Endothelial cell of umbilical vein (primary cell): ENCODE measurements around the gene KCNC4.

ENCODE experiments used
- CTCF ChIP-seq, 2 donors: IDR thresholded peaks; 1 replicate in 1 of 2; 2 replicates in 1 of 2; pipeline ENCODE4 v1.5.1; 2011; ENCODE audit warnings: low read length in 2 of 2, mild to moderate bottlenecking in 2 of 2, moderate library complexity in 2 of 2, control low read depth in 1 of 2, inconsistent platforms in 1 of 2, low read depth in 1 of 2; ENCODE audit not compliant: insufficient read depth in 1 of 2; ENCODE audit errors: extremely low read depth in 1 of 2
- EZH2 ChIP-seq: IDR thresholded peaks from 2 replicates; pipeline ENCODE4 v1.6.1; 2012; ENCODE audit warnings: borderline replicate concordance, low read depth, mild to moderate bottlenecking, moderate library complexity, low read length, inconsistent platforms; ENCODE audit not compliant: severe bottlenecking
- FOS ChIP-seq: IDR thresholded peaks from 2 replicates; pipeline ENCODE4 v1.6.1; 2011; ENCODE audit warnings: mild to moderate bottlenecking, low read length, moderate library complexity, borderline replicate concordance; ENCODE audit not compliant: insufficient read depth
- POLR2A ChIP-seq: IDR thresholded peaks from 2 replicates; pipeline ENCODE4 v1.6.1; 2012; ENCODE audit warnings: low read depth, mild to moderate bottlenecking, control low read depth, low read length
- POLR2AphosphoS5 ChIP-seq: IDR thresholded peaks from 2 replicates; pipeline ENCODE4 v1.6.1; 2012; ENCODE audit warnings: low read depth, mild to moderate bottlenecking, control low read depth, low read length, moderate library complexity; ENCODE audit not compliant: insufficient read depth

- TF ChIP-seq POLR2AphosphoS5 (no peak), CTCF (IDR thresholded peaks at IDR 0.05; ENCODE audit: extremely low read depth in 1 of 2, insufficient read depth in 1 of 2, low read depth in 1 of 2, low read length in 2 of 2) (no peak), EZH2 (no peak), POLR2A (no peak), FOS (no peak)
Measured at GRCh38 chr1:110208916-110209645, 1.0 kb upstream of the KCNC4 start.
